HCT116 (cell line): ENCODE data around the gene ANKRD22. TPM values are rescaled to one million over a fixed set of nuclear protein-coding genes. Genes with fewer than 3 reads are reported as not detected.

Experiments used
- ATAC-seq: fragments of 200-7000 bp; cut with Tn5 transposase; 2 replicates; pipeline ENCODE4 v1.9.1; 2020; ENCODE audit warnings: mild to moderate bottlenecking, moderate library complexity
- BruUV-seq: library from RNA; stranded (reverse); fragments of 400-500 nt; replicated peaks from 2 replicates; lab custom pipeline; 2021; lab: Mats Ljungman, UMichigan
- CTCF ChIA-PET: fragments of 300-600 bp; sonication (Branson Sonifier 250); formaldehyde crosslinking; loops from one replicate; lab custom pipeline; 2021; ENCODE audit warnings: antibody characterized with exemption; lab: Charles Lee
- POLR2A ChIA-PET: fragments of 300-600, 350-600 bp; sonication (Branson Sonifier 250); formaldehyde crosslinking; loops from one replicate; lab custom pipeline; 2021; ENCODE audit warnings: antibody characterized with exemption; lab: Charles Lee
- RAD21 ChIA-PET, 2 experiments: fragments of 300-600 bp; sonication (Branson Sonifier 250); formaldehyde crosslinking; loops; one replicate each; lab custom pipeline; 2023; ENCODE audit warnings: low total read pairs in 2 of 2; ENCODE audit not compliant: uncharacterized antibody in 2 of 2, unreplicated experiment in 2 of 2, low non-redundant PET in 1 of 2; lab: Charles Lee
- DNase-seq: peaks from one replicate; pipeline ENCODE4 v3.0.0-alpha.2; 2010; ENCODE audit warnings: low read depth, low spot score
- H2AFZ ChIP-seq: fragments of 200-600 bp; shearing (Covaris generic), sonication (generic); 2 replicates; pipeline ENCODE4 v1.6.1; 2017; ENCODE audit warnings: low read depth, mixed run types, mixed read lengths, antibody characterized with exemption, low read length; ENCODE audit not compliant: poor library complexity, severe bottlenecking
- H3K27ac ChIP-seq: 2 replicates; pipeline ENCODE4 v1.5.1; 2012; ENCODE audit warnings: low read depth, low read length
- H3K27me3 ChIP-seq: fragments of 200-600 bp; sonication (generic); 2 replicates; pipeline ENCODE4 v1.6.1; 2016; ENCODE audit warnings: mixed run types, low read length, mixed read lengths; ENCODE audit not compliant: insufficient read depth
- H3K36me3 ChIP-seq, 2 experiments: fragments of 200-500 bp in 1 of 2; fragments of 200-600 bp in 1 of 2; sonication (Bioruptor generic) in 1 of 2; sonication (generic) in 1 of 2; 2 replicates each; pipeline versions ENCODE4 v1.5.1 to v1.6.1; 2014 to 2016; ENCODE audit warnings: low read length in 2 of 2, inconsistent platforms in 1 of 2, mixed read lengths in 1 of 2, mixed run types in 1 of 2; ENCODE audit not compliant: insufficient read depth in 2 of 2, control insufficient read depth in 1 of 2
- H3K4me1 ChIP-seq, 2 experiments: fragments of 200-600 bp in 1 of 2; sonication (generic) in 1 of 2; 2 replicates each; pipeline versions ENCODE4 v1.5.1 to v1.6.1; 2012 to 2017; ENCODE audit warnings: low read length in 2 of 2, inconsistent platforms in 1 of 2, mild to moderate bottlenecking in 1 of 2, mixed read lengths in 1 of 2, mixed run types in 1 of 2, moderate library complexity in 1 of 2; ENCODE audit not compliant: insufficient read depth in 2 of 2, control insufficient read depth in 1 of 2
- H3K4me2 ChIP-seq: fragments of 200-600 bp; sonication (generic); 2 replicates; pipeline ENCODE4 v1.6.1; 2017; ENCODE audit warnings: mixed run types, low read length, mixed read lengths
- H3K4me3 ChIP-seq, 2 experiments: fragments of 200-600 bp in 1 of 2; sonication (generic) in 1 of 2; replicated peaks in 1 of 2; 2 replicates each; pipeline ENCODE4 v1.5.1; 2011 to 2016; ENCODE audit warnings: low read length in 2 of 2, control low read depth in 1 of 2, low read depth in 1 of 2, mild to moderate bottlenecking in 1 of 2, mixed read lengths in 1 of 2, mixed run types in 1 of 2
- H3K79me2 ChIP-seq: fragments of 200-600 bp; sonication (generic); 2 replicates; pipeline ENCODE4 v1.6.1; 2017; ENCODE audit warnings: mild to moderate bottlenecking, mixed run types, low read length, moderate library complexity, mixed read lengths; ENCODE audit not compliant: insufficient read depth
- H3K9ac ChIP-seq: fragments of 200-600 bp; sonication (generic); 2 replicates; pipeline ENCODE4 v1.6.1; 2016; ENCODE audit warnings: low read length, mixed read lengths
- H3K9me2 ChIP-seq: fragments of 200-600 bp; sonication (generic), shearing (Covaris generic); 2 replicates; pipeline ENCODE4 v1.6.1; 2017; ENCODE audit warnings: mixed run types, mild to moderate bottlenecking, moderate library complexity; ENCODE audit not compliant: insufficient read depth
- H3K9me3 ChIP-seq, 2 experiments: fragments of 200-500 bp in 1 of 2; fragments of 200-600 bp in 1 of 2; sonication (Bioruptor generic) in 1 of 2; sonication (generic) in 1 of 2; 2 replicates each; pipeline ENCODE4 v1.6.1; 2014 to 2017; ENCODE audit warnings: low read length in 2 of 2, mixed read lengths in 2 of 2, inconsistent platforms in 1 of 2, low read depth in 1 of 2, mild to moderate bottlenecking in 1 of 2, mixed run types in 1 of 2, moderate library complexity in 1 of 2; ENCODE audit not compliant: control insufficient read depth in 1 of 2, insufficient read depth in 1 of 2
- H4K20me1 ChIP-seq: fragments of 200-600 bp; sonication (generic), shearing (Covaris generic); 2 replicates; pipeline ENCODE4 v1.6.1; 2017; ENCODE audit warnings: mixed run types, mild to moderate bottlenecking, moderate library complexity; ENCODE audit not compliant: insufficient read depth
- ATF3 ChIP-seq: IDR thresholded peaks from 2 replicates; pipeline ENCODE4 v1.6.1; 2012
- ELF1 ChIP-seq: IDR thresholded peaks from 2 replicates; pipeline ENCODE4 v1.6.1; 2012; ENCODE audit warnings: low read depth, borderline replicate concordance
- EZH2 ChIP-seq: fragments of 200-600 bp; sonication (generic); IDR thresholded peaks from 2 replicates; pipeline ENCODE4 v1.6.1; 2017; ENCODE audit warnings: antibody characterized with exemption, mixed run types
- EZH2phosphoT487 ChIP-seq: fragments of 200-600 bp; IDR thresholded peaks from 2 replicates; pipeline ENCODE4 v1.6.1; 2018; ENCODE audit warnings: antibody characterized with exemption, borderline replicate concordance
- FOSL1 ChIP-seq: IDR thresholded peaks from 2 replicates; pipeline ENCODE4 v1.6.1; 2012; ENCODE audit warnings: low read depth
- JUND ChIP-seq: IDR thresholded peaks from 2 replicates; pipeline ENCODE4 v1.6.1; 2012
- MAX ChIP-seq: IDR thresholded peaks from 2 replicates; pipeline ENCODE4 v1.6.1; 2012
- POLR2A ChIP-seq: IDR thresholded peaks from 2 replicates; pipeline ENCODE4 v1.7.0; 2011; ENCODE audit warnings: borderline replicate concordance; ENCODE audit not compliant: insufficient read depth, insufficient read length; ENCODE audit errors: extremely low read depth
- RAD21 ChIP-seq: IDR thresholded peaks from 2 replicates; pipeline ENCODE4 v1.6.1; 2012; ENCODE audit warnings: low read depth, mild to moderate bottlenecking
- REST ChIP-seq: IDR thresholded peaks from 2 replicates; pipeline ENCODE4 v1.6.1; 2012; ENCODE audit warnings: low read depth
- SP1 ChIP-seq: IDR thresholded peaks from 2 replicates; pipeline ENCODE4 v1.6.1; 2012; ENCODE audit warnings: low read depth
- TCF7L2 ChIP-seq: IDR thresholded peaks from 2 replicates; pipeline ENCODE4 v1.7.0; 2011; ENCODE audit warnings: borderline replicate concordance, inconsistent platforms; ENCODE audit not compliant: insufficient read depth, insufficient read length; ENCODE audit errors: extremely low read depth
- YY1 ChIP-seq: IDR thresholded peaks from 2 replicates; pipeline ENCODE4 v1.6.1; 2011; ENCODE audit warnings: low read length, low read depth, moderate library complexity, mild to moderate bottlenecking; ENCODE audit not compliant: insufficient replicate concordance; ENCODE audit errors: extremely low read depth
- intact Hi-C: fragments of 100-400 bp; cut with micrococcal nuclease; formaldehyde crosslinking; loops from 2 replicates; pipeline ENCODE4 v1.10.0; 2022
- total RNA-seq: library from RNA; stranded (reverse); gene quantifications from one replicate; pipeline ENCODE4 v1.2.1, GENCODE V29; 2021; ENCODE audit not compliant: unreplicated experiment

The ANKRD22 gene
- total RNA-seq, 1 experiment from 2014 or later = 2.3 TPM

- no peak overlapping the region for H2AFZ ChIP-seq
- no peaks in the 10 kb centered on the region for H3K27me3 ChIP-seq
- RAD21 ChIA-PET = no interaction called here
- POLR2A ChIA-PET = no interaction called here
- no peaks in the 10 kb centered on the region for H3K9me3 ChIP-seq
- no peaks in the 10 kb centered on the region for H4K20me1 ChIP-seq
- peaks cover 0 to 8% of the 10 kb centered on the region in 2 experiments; a peak in 1 of 4 replicates for H3K4me1 ChIP-seq
- no peak overlapping the region for H3K9ac ChIP-seq
- no peaks in the 10 kb centered on the region for H3K36me3 ChIP-seq
- no peak overlapping the region for H3K4me3 ChIP-seq
- no peak for TF ChIP-seq EZH2phosphoT487
- TF ChIP-seq, all 23 proteins: peak for 0
- BruUV-seq = no TSS peak
- H3K79me2 ChIP-seq = no peaks in the 10 kb centered on the region
- H3K27ac ChIP-seq = no peak overlapping the region
- no peak for DNase-seq
- ATAC-seq = no peak
- intact Hi-C loops = loop anchor here (2.0 kb wide), 2 partner anchors 153 to 383 kb away; no protein-coding TSS in a partner anchor
- H3K9me2 ChIP-seq = no peaks in the 10 kb centered on the region
- CTCF ChIA-PET = interaction anchor here (2.5 to 4.1 kb wide), 2 partner anchors 99 to 269 kb away, joined by 26 to 148 read pairs; no protein-coding TSS in a partner anchor
- no peak overlapping the region for H3K4me2 ChIP-seq
Measured at GRCh38 chr10:88833723-88834122, 17.9 kb downstream of the ANKRD22 start.

GRCh38 chr10:88833156-88833555 is 18.5 kb downstream of the ANKRD22 start:
- ChIA-PET RAD21 (no interaction called here), CTCF (interaction anchor here (1.2 kb wide), 1 partner anchor 268 kb away, joined by 3 read pairs; no protein-coding TSS in a partner anchor), POLR2A (no interaction called here)
- DNase-seq (no peak), ATAC-seq (no peak)
- Histone ChIP-seq H3K4me3 (no peak overlapping the region), H2AFZ (no peak overlapping the region), H3K9ac (no peak overlapping the region), H3K79me2 (no peaks in the 10 kb centered on the region), H3K9me2 (no peaks in the 10 kb centered on the region), H4K20me1 (no peaks in the 10 kb centered on the region), H3K27me3 (no peaks in the 10 kb centered on the region), H3K4me2 (no peak overlapping the region), H3K4me1 (peaks cover 3 to 13% of the 10 kb centered on the region in 2 experiments; a peak in 1 of 4 replicates), H3K9me3 (no peaks in the 10 kb centered on the region), H3K27ac (no peak overlapping the region), H3K36me3 (no peaks in the 10 kb centered on the region)
- BruUV-seq = no TSS peak
- TF ChIP-seq REST (no peak), MAX (no peak), ATF3 (no peak), RAD21 (no peak), TCF7L2 (no peak), EZH2 (no peak), JUND (no peak), ELF1 (no peak), FOSL1 (no peak), POLR2A (no peak), YY1 (no peak), SP1 (no peak)
- intact Hi-C loops = no loop called here
